Measurements from ENCODE around the gene AGTRAP.

AGTRAP gene

GRCh38 chr1:11786168-11786567 is 50.2 kb downstream of the AGTRAP start:
- no peak for DNase-seq

GRCh38 chr1:11787251-11787803 is 51.4 kb downstream of the AGTRAP start:
- DNase-seq = no peak

GRCh38 chr1:11787804-11788436 is 52.0 kb downstream of the AGTRAP start:
- DNase-seq = no peak

GRCh38 chr1:11788549-11789053 is 52.7 kb downstream of the AGTRAP start:
- no peak for DNase-seq

GRCh38 chr1:11789126-11790067 is 53.5 kb downstream of the AGTRAP start:
- no peak for DNase-seq

GRCh38 chr1:11790101-11790879 is 54.4 kb downstream of the AGTRAP start:
- no peak for DNase-seq

- no peak for DNase-seq
Observed at GRCh38 chr1:11790880-11791715, 55.2 kb downstream of the AGTRAP start.

- no peak for DNase-seq
Observed at GRCh38 chr1:11792106-11792505, 56.2 kb downstream of the AGTRAP start.

GRCh38 chr1:11793819-11794218 is 57.9 kb downstream of the AGTRAP start:
- no peak for DNase-seq

GRCh38 chr1:11794446-11795237 is 58.7 kb downstream of the AGTRAP start:
- DNase-seq = no peak

- no peak for DNase-seq
Observed at GRCh38 chr1:11795238-11795890, 59.4 kb downstream of the AGTRAP start.

GRCh38 chr1:11796036-11796828 is 60.3 kb downstream of the AGTRAP start:
- no peak for DNase-seq

- DNase-seq = no peak
Observed at GRCh38 chr1:11797525-11798216, 61.7 kb downstream of the AGTRAP start.

GRCh38 chr1:11799099-11799498 is 63.2 kb downstream of the AGTRAP start:
- no peak for DNase-seq

GRCh38 chr1:11799896-11800295 is 64.0 kb downstream of the AGTRAP start:
- no peak for DNase-seq

- no peak for DNase-seq
Observed at GRCh38 chr1:11800391-11800755, 64.4 kb downstream of the AGTRAP start.

Measured in NCI-H774 (cell line).